Activated naive CD8-positive, alpha-beta T cell (primary cell): ENCODE results near the gene ZBED4.

ENCODE experiments used
- H3K27ac Mint-ChIP-seq: one replicate; pipeline ENCODE4 v1.8.0; 2021; ENCODE audit warnings: mixed read lengths
- H3K27me3 Mint-ChIP-seq: one replicate; pipeline ENCODE4 v1.8.0; 2021; ENCODE audit warnings: mixed read lengths
- H3K36me3 Mint-ChIP-seq: one replicate; pipeline ENCODE4 v1.8.0; 2021; ENCODE audit warnings: mixed read lengths
- H3K4me1 Mint-ChIP-seq: one replicate; pipeline ENCODE4 v1.8.0; 2021; ENCODE audit warnings: low read depth, mixed read lengths
- H3K4me3 Mint-ChIP-seq: one replicate; pipeline ENCODE4 v1.8.0; 2021; ENCODE audit warnings: mild to moderate bottlenecking, mixed read lengths
- H3K9me3 Mint-ChIP-seq: one replicate; pipeline ENCODE4 v1.8.0; 2021; ENCODE audit warnings: low read depth, mixed read lengths

ZBED4 gene

GRCh38 chr22:49906799-49907290 is 53.2 kb downstream of the ZBED4 start:
- H3K9me3 Mint-ChIP-seq: no peaks in the 10 kb centered on the region
- H3K27me3 Mint-ChIP-seq: no peaks in the 10 kb centered on the region
- H3K27ac Mint-ChIP-seq: peak overlapping the region; percentile 47
- H3K36me3 Mint-ChIP-seq: peaks cover 4% of the 10 kb centered on the region
- peaks cover 3% of the 10 kb centered on the region for H3K4me1 Mint-ChIP-seq
- H3K4me3 Mint-ChIP-seq: no peak overlapping the region

- peaks cover 3% of the 10 kb centered on the region for H3K4me1 Mint-ChIP-seq
- no peaks in the 10 kb centered on the region for H3K9me3 Mint-ChIP-seq
- H3K36me3 Mint-ChIP-seq: peaks cover 4% of the 10 kb centered on the region
- no peak overlapping the region for H3K4me3 Mint-ChIP-seq
- H3K27ac Mint-ChIP-seq: peak overlapping the region; percentile 58
- no peaks in the 10 kb centered on the region for H3K27me3 Mint-ChIP-seq
These were observed 54.2 kb downstream of the ZBED4 start for GRCh38 chr22:49907807-49908206.

DNA sequence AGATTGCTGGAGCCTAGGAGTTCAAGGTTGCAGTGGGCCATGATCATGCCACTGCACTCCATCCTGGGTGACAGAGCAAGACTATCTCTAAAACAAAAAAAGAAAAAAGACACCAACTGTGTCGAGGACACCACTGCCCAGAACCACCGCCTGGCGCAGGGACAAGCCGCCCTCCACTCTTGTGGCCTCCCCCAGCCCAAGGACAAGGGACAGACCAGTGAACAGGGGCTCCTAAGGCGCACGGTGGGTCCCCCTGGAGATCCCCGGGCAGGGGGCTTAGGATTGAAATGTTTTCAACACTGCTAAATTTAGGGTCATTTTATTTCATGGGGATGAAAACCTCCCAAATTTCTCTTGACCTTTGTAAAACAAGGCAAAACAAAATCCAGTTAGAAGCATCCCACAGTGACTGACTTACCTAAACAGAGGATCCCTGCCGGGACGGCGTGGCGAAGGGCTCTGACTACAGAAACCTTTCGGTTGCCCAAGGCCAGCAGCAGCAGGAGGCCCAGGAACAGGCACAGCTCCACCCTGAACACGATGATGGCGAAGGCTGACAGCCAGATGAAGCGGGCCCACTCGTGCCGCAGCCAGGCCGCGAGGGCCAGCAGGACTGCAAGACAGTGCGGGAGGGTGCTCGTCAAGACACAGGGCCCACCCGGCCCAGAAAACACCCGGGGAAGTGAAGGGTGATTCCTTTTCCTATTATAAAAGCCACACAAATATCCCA is 56.0 kb downstream of the ZBED4 start:
- peaks cover 3% of the 10 kb centered on the region for H3K4me1 Mint-ChIP-seq
- H3K36me3 Mint-ChIP-seq: peaks cover 4% of the 10 kb centered on the region
- no peak overlapping the region for H3K4me3 Mint-ChIP-seq
- no peaks in the 10 kb centered on the region for H3K9me3 Mint-ChIP-seq
- H3K27me3 Mint-ChIP-seq: no peaks in the 10 kb centered on the region
- no peak overlapping the region for H3K27ac Mint-ChIP-seq

DNA sequence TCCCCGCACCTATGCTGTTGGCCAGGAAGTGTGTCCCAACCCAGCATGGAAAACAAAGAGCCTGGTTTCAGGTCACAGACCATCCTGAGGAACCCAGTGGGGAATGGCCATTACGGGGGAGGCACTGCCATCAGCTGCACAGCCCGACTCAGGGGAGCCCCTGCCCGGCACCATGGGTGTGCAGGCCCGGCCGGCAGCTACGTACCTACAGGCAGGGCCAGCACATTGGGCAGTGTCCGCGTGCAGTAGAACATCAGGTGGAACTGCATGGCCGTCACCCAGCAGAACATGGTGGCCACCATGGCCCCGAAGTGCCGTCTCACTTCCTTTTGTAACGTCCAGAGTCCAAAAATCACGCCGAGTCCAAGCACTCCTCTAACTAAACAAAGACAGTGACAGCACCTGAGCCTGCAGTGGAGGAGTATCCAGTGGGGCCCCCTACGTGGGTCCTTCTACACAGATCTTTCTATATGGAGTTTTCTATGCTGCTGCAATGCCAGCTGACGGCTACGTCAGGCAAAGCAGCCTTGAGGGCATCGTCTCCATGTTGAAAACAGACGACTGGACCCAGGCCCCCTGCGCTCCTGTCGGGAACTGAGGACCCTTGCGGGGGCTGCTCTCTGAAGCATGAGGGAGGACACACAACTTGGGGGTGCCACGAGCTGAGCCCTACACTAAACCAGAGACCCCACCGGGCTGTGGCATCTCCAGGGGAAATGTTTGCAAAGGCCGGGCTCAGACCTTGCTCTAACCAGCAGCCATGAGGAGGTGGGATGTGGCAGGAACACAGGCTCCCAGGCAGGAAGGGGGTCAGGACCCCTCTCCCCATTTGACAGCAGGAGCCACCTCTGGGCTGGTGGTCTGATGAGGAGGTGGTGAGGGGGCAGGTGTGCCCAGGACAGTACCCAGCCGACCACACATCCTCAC is 56.8 kb downstream of the ZBED4 start:
- peaks cover 3% of the 10 kb centered on the region for H3K4me1 Mint-ChIP-seq
- no peak overlapping the region for H3K4me3 Mint-ChIP-seq
- no peaks in the 10 kb centered on the region for H3K9me3 Mint-ChIP-seq
- H3K27me3 Mint-ChIP-seq: no peaks in the 10 kb centered on the region
- no peak overlapping the region for H3K27ac Mint-ChIP-seq
- H3K36me3 Mint-ChIP-seq: peaks cover 4% of the 10 kb centered on the region

GRCh38 chr22:49911881-49912625 is 58.4 kb downstream of the ZBED4 start:
- Mint-ChIP-seq H3K4me3 (no peak overlapping the region), H3K36me3 (peaks cover 4% of the 10 kb centered on the region), H3K4me1 (peaks cover 12% of the 10 kb centered on the region), H3K9me3 (no peaks in the 10 kb centered on the region), H3K27ac (no peak overlapping the region), H3K27me3 (no peaks in the 10 kb centered on the region)

- H3K9me3 Mint-ChIP-seq: no peaks in the 10 kb centered on the region
- H3K36me3 Mint-ChIP-seq: no peaks in the 10 kb centered on the region
- no peak overlapping the region for H3K27ac Mint-ChIP-seq
- H3K4me3 Mint-ChIP-seq: no peak overlapping the region
- H3K4me1 Mint-ChIP-seq: peaks cover 12% of the 10 kb centered on the region
- no peaks in the 10 kb centered on the region for H3K27me3 Mint-ChIP-seq
These were observed 59.4 kb downstream of the ZBED4 start for GRCh38 chr22:49913026-49913425.

- Mint-ChIP-seq H3K4me1 (peaks cover 12% of the 10 kb centered on the region), H3K9me3 (no peaks in the 10 kb centered on the region), H3K27me3 (no peaks in the 10 kb centered on the region), H3K4me3 (no peak overlapping the region), H3K27ac (no peak overlapping the region), H3K36me3 (no peaks in the 10 kb centered on the region)
These were observed 59.8 kb downstream of the ZBED4 start for GRCh38 chr22:49913446-49913845.

GRCh38 chr22:49914256-49914655 is 60.6 kb downstream of the ZBED4 start:
- H3K9me3 Mint-ChIP-seq: no peaks in the 10 kb centered on the region
- no peaks in the 10 kb centered on the region for H3K27me3 Mint-ChIP-seq
- no peaks in the 10 kb centered on the region for H3K36me3 Mint-ChIP-seq
- no peak overlapping the region for H3K27ac Mint-ChIP-seq
- peaks cover 12% of the 10 kb centered on the region for H3K4me1 Mint-ChIP-seq
- H3K4me3 Mint-ChIP-seq: no peak overlapping the region

DNA sequence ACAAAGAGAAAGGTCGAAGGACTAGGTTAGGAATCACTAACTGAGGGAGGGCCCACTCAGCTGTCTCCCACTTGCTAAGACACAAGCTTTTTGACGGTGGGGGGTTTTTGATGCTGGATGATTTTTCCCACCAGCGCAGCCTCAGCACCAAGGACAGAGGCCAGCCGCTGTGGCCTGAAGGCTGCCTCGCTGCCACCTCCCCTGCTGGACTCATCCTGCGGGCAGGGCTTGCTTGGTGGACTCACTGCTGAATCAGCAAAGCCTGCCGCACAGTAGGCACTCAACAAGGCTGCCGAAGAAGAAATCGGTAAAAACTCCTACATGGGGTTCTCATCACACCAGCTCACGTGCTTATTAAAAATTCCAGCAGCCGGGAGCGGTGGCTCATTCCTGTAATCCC is 62.0 kb downstream of the ZBED4 start:
- H3K4me3 Mint-ChIP-seq: no peak overlapping the region
- H3K9me3 Mint-ChIP-seq: no peaks in the 10 kb centered on the region
- H3K27ac Mint-ChIP-seq: no peak overlapping the region
- no peaks in the 10 kb centered on the region for H3K27me3 Mint-ChIP-seq
- no peaks in the 10 kb centered on the region for H3K36me3 Mint-ChIP-seq
- H3K4me1 Mint-ChIP-seq: peaks cover 23% of the 10 kb centered on the region

GRCh38 chr22:49916831-49917230 is 63.2 kb downstream of the ZBED4 start:
- no peaks in the 10 kb centered on the region for H3K9me3 Mint-ChIP-seq
- peak overlapping the region; percentile 10 for H3K27ac Mint-ChIP-seq
- H3K27me3 Mint-ChIP-seq: no peaks in the 10 kb centered on the region
- peak overlapping the region; percentile 90 for H3K4me3 Mint-ChIP-seq
- H3K4me1 Mint-ChIP-seq: peaks cover 23% of the 10 kb centered on the region
- H3K36me3 Mint-ChIP-seq: no peaks in the 10 kb centered on the region

GRCh38 chr22:49917974-49918910 is 64.6 kb downstream of the ZBED4 start, which contains the start of the genes ALG12 and CRELD2:
Gene ALG12, minus strand, starts transcription at chr22:49918438. Its CDS starts 4,673 bp downstream, at chr22:49913765.
Gene CRELD2, plus strand, starts transcription at chr22:49918634. Its CDS starts 136 bp downstream, at chr22:49918770.
- Mint-ChIP-seq H3K4me3 (peak within 1 kb of the TSS; percentile 90), H3K27me3 (no peaks in the 10 kb centered on the region), H3K27ac (peak within 1 kb of the TSS; percentile 78), H3K36me3 (no peaks in the 10 kb centered on the region), H3K4me1 (peaks cover 23% of the 10 kb centered on the region), H3K9me3 (no peaks in the 10 kb centered on the region)

DNA sequence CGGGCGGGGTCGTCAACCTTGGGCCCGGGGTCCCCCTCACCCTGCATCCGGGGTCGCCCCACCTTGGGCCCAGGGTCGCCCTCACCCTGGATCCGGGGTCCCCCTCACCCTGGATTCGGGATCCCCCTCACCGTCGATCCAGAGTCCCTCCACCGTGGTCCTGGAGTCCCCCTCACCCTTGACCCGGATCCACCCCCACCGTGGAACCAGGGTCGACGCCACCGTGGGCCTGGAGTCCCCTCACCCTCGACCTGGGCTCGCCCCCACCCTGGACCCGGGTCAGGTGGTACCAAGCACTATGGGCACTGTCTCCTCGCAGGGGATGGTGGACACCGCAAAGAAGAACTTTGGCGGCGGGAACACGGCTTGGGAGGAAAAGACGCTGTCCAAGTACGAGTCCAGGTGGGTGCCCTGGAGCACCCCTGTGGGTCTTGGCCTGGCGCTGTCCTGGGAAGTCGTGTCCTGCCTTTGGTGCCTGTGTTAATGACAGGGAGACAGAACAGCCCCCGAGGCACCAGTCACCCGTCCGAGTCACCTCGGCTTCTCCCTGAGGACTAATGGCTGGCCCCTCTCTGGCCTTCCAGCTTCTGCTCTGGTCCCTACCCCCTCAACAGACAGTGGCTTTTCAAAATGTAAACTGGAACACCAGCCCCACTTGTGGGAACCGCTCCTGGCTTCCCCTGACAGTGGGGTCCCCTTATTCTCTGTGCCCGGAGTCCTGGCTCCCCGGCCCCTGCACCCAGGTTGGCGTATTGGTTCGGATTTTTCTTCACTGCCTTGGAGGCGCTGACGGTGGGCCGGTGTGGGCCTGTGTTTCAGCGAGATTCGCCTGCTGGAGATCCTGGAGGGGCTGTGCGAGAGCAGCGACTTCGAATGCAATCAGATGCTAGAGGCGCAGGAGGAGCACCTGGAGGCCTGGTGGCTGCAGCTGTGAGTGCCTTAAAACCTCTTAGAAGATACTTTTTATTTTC is 65.6 kb downstream of the ZBED4 start:
- H3K36me3 Mint-ChIP-seq: no peaks in the 10 kb centered on the region
- peaks cover 26% of the 10 kb centered on the region for H3K4me1 Mint-ChIP-seq
- H3K27me3 Mint-ChIP-seq: no peaks in the 10 kb centered on the region
- H3K9me3 Mint-ChIP-seq: no peaks in the 10 kb centered on the region
- H3K27ac Mint-ChIP-seq: peak overlapping the region; percentile 64
- H3K4me3 Mint-ChIP-seq: peak overlapping the region; percentile 78

GRCh38 chr22:49920859-49921258 is 67.2 kb downstream of the ZBED4 start:
- H3K4me3 Mint-ChIP-seq: peak overlapping the region; percentile 51
- peaks cover 7% of the 10 kb centered on the region for H3K36me3 Mint-ChIP-seq
- no peak overlapping the region for H3K27ac Mint-ChIP-seq
- H3K4me1 Mint-ChIP-seq: peaks cover 36% of the 10 kb centered on the region
- H3K9me3 Mint-ChIP-seq: no peaks in the 10 kb centered on the region
- H3K27me3 Mint-ChIP-seq: no peaks in the 10 kb centered on the region
